HG03039 (cell line): ENCODE results near the gene FOXO3.

ENCODE experiments used
- ATAC-seq: cut with Tn5 transposase; IDR thresholded peaks from one replicate; pipeline ENCODE4 v1.9.1; 2021; ENCODE audit warnings: mild to moderate bottlenecking, moderate library complexity; ENCODE audit not compliant: unreplicated experiment

The FOXO3 gene

DNA sequence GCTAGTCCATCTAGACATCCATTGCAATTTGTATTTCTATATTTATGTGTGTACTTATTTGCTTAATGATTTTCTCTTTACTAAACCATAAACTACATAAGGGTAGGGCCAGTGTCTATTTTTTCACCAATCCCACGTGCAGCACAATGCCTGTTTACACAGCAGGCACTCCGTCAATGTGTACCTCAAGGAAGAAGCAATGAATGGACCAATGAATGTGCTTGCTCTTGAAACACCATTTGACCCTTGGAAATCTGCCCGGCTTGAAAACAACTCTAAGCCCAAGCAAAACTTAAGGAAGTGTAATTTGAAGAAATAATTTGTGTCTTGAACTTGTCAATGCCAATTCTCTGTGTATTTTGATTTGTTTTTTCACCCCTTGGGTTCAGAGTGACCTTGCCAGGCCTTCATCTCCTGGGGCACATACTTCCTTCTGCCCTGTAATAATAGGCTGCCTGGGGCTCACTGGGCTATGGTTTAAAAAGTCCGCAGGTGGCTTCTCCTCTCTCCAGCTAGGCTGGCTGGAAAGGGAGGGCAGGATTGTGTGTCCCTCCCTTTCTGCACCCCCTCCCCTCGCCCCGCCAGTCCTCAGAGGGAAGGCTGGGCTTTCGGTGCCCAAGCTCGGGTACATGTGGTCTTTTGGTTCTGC, 146.7 kb downstream of the FOXO3 start:
- no peak for ATAC-seq

- no peak for ATAC-seq
Observed at GRCh38 chr6:108710030-108710429, 149.3 kb downstream of the FOXO3 start.

- ATAC-seq: no peak
Observed at GRCh38 chr6:108710551-108710950, 149.8 kb downstream of the FOXO3 start.

DNA sequence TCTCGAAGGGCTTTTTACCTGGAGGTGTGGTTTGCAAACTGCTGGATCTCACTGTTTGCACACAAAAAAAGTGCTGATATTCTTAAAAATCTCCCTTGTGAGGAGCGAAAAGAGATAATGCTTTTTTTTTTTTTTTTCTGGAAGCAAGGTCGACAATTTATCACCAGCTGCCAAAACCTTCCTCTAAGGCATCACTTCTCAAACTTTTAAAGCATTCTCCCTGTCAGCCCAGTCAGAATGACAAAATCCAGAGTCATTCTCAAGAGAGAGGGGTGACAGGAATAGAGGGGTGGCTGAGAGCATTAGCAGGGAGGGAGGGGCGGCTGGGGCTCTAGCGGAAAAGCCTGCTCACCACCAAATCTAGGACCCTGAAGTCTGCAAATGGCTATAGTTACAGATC, 150.4 kb downstream of the FOXO3 start:
- no peak for ATAC-seq

DNA sequence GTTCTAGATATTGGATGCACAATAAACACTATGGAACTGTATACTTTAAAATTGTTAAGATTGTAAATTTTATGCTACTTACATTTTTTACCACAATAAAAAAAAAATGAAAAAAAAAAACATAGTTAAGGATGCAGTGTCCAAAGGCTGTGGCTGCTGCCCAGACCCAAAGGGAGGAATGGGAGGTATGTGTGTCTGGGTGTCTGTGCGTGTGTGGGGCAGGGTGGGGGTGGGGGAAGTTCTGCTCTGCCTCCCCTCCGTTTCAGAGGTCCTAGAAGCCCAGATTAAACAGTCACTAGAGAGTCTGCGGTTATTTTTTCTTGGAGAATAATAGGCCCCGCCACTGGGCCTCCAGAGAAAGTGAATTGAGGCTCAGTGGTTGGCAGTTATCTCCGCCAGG, 151.1 kb downstream of the FOXO3 start:
- no peak for ATAC-seq

- ATAC-seq: no peak
Observed at GRCh38 chr6:108712946-108713345, 152.2 kb downstream of the FOXO3 start.

GRCh38 chr6:108714101-108714765, 153.5 kb downstream of the FOXO3 start:
- ATAC-seq: no peak

- ATAC-seq: no peak
Observed at GRCh38 chr6:108714766-108715414, 154.2 kb downstream of the FOXO3 start.

- ATAC-seq: no peak
Observed at GRCh38 chr6:108715832-108716231, 155.1 kb downstream of the FOXO3 start.

DNA sequence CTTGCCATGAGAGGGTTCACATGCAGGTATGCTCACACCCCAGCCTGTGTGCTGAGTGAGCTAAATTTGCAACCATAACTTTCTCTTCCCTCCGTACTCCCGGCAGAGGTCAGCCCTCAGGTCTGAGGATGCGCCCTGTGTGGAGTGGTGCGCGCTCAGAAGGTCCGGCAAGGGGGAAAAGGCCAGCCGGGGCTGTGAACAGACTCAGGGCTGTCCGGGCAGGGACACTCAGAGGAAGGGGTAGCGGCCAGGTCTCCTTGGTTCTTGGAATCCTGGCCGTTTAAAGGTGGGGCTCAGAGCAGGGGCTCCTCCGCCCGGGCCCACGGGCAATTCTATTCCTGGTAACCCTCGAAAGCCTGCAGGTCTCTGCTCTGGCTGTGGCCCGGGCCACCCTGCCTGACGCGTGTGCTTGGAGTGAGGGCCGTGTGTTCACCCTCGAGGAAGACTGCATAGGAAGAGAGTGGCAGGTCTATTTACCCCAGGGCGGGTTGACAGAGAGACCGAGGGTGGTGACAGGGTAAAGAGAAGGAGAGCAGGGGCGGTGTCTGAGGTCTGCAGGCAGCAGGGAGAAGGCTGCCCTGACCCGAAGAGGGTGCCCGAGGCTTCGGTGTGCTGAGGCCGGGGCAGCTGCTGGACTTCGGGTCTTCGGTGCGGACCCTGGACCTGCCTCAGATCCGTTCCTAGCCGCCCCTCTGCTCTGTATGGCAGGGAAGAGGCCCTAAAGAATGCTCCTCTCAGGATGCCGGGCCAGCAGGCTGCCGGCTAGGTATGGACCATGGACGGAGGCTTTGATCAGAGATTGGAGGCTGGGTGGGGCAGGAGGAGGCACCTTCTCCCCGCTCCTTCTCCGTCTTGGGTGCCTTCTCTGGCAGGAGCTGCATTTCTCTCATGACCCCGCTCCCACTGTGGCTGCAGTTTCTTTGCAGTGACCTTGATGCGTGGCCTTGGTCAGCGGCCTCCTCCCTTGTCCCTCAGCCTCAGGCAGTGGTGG, 156.4 kb downstream of the FOXO3 start:
- ATAC-seq: no peak

DNA sequence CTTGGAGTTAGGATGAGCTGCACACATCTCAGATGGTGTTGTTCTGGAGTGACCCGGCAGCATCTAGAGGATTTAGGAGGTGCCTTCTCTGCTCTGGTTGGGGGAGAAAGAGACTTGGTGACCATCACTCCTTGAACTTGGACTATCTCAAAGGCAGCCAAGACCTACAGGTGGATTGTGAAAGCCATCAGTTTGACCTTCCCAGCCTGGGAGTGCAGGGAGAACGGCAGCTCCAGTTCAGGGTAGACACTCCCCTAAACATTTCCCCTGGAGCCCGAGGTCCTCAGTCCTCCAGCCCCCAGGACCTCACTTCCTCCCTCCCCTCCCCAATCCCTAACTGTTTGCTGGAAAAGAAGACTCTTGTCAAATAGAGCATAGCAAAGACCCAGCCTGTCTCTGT, 158.8 kb downstream of the FOXO3 start:
- no peak for ATAC-seq

DNA sequence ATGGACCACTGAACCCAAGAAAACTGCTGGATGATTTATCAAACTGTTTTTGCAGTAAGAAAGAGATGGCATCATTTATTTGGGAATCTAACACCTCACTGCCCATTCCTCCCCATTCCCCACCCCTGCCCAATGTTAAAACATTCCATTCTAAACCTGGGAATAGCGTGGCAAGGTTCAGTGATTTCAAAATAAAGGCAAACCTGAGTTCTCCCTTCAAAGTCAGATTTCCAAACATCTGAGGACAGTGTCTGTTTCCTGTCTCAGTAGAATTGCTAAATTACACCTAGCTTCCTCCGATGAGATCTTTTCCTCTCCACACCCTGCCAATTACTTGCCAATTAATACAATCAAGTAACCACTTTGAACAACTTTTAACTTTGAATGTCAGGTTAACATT, 160.1 kb downstream of the FOXO3 start:
- no peak for ATAC-seq

- no peak for ATAC-seq
Observed at GRCh38 chr6:108721286-108721685, 160.6 kb downstream of the FOXO3 start.

- ATAC-seq: no peak
Observed at GRCh38 chr6:108723594-108723993, 162.9 kb downstream of the FOXO3 start.

DNA sequence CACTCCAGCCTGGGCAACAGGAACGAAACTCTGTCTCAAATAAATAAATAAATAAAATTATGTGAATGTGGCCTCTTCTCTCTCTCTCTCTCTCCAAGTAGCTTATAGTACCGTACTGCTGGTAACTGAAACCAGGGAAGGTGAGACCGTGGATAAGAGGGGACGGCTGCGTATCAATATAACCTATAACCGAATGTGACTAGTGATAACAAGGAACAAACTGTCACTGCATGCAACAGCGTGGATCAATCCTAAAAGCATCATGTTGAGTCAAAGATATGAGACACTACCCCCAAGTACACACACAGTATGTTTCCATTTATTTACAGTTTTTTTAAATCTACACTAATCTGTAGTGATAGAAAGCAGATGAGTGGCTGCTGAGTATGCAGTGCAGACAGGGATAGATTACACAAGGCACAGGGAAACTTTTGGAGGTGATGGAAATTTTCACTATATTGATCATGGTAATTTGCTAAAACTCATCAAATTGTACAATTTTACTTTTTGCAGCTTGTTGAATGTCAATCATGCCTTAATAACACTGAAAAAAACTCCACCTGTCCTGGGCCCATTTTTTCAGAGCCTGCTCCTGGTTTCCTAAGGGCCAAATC, 166.1 kb downstream of the FOXO3 start:
- ATAC-seq: no peak

- no peak for ATAC-seq
Observed at GRCh38 chr6:108727966-108728730, 167.4 kb downstream of the FOXO3 start.

- ATAC-seq: no peak
Observed at GRCh38 chr6:108728826-108729225, 168.1 kb downstream of the FOXO3 start.

DNA sequence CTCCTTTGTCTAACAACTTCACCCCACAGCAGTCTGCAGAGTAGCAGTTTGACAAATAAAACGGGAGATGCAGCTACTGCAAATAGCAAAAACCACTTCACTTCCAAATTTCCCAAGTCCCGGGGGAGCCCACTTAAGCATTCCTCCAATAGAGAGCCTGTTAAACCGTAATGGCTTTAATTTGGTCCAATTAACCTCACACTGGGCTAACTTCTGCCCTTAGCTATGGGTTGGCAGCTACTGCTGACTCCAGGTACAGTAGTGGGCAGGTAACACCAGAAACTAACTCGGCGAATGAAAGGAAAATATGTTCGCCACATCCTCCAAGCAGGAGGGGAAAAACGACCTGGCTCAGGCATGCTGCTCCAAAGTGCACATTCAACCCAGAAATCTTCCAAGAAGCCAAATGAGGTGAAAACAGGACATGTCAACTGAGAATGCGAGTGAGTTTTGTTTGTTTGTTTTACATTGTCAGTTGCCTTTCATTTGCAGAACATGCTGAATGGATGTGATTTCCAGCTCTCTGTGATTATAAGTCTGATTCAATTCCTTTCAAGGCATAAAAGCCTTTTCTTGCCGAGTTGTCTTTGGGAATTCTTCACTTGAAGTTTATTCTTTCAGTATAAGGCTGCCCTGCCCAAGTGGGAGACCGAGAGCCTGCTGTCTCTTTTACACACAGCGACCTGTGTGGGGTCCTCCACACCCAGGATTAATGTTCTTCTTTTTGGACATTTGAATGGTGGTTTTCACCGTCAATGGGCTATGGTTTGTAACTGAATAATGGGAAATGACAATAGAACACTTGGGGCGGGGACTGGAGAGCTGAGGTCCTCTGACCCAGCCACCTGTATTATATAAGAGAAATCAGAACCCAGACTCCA, 170.2 kb downstream of the FOXO3 start:
- no peak for ATAC-seq
